Ishikawa (cell line): ENCODE data around the gene UNC80.

Experiments
- CEBPB ChIP-seq: IDR thresholded peaks from 2 replicates; pipeline ENCODE4 v1.6.1; 2012
- CREB1 ChIP-seq: IDR thresholded peaks from 2 replicates; pipeline ENCODE4 v1.6.1; 2012; ENCODE audit warnings: low read depth
- EGR1 ChIP-seq: IDR thresholded peaks from 2 replicates; pipeline ENCODE4 v1.6.1; 2012
- EP300 ChIP-seq: IDR thresholded peaks from 2 replicates; pipeline ENCODE4 v1.6.1; 2012; ENCODE audit warnings: borderline replicate concordance
- FOXM1 ChIP-seq: IDR thresholded peaks from 2 replicates; pipeline ENCODE4 v1.6.1; 2012; ENCODE audit warnings: low read depth, borderline replicate concordance
- NFIC ChIP-seq: IDR thresholded peaks from 2 replicates; pipeline ENCODE4 v1.6.1; 2012
- RAD21 ChIP-seq: IDR thresholded peaks from 2 replicates; pipeline ENCODE4 v1.6.1; 2012; ENCODE audit warnings: low read depth
- TAF1 ChIP-seq: IDR thresholded peaks from 2 replicates; pipeline ENCODE4 v1.6.1; 2012; ENCODE audit warnings: low read depth, mild to moderate bottlenecking
- TCF12 ChIP-seq: IDR thresholded peaks from 2 replicates; pipeline ENCODE4 v1.6.1; 2012; ENCODE audit warnings: low read depth
- TEAD4 ChIP-seq: IDR thresholded peaks from 2 replicates; pipeline ENCODE4 v1.6.1; 2012
- YY1 ChIP-seq: IDR thresholded peaks from 2 replicates; pipeline ENCODE4 v1.6.1; 2012; ENCODE audit warnings: low read depth
- ZBTB7A ChIP-seq: IDR thresholded peaks from 2 replicates; pipeline ENCODE4 v1.6.1; 2012; ENCODE audit warnings: low read depth
- TF ChIP-seq, protein P1 (sequence below): IDR thresholded peaks from 2 replicates; pipeline ENCODE4 v1.6.1; 2012
- TF ChIP-seq, protein P2 (sequence below): IDR thresholded peaks from 2 replicates; pipeline ENCODE4 v1.6.1; 2012; ENCODE audit warnings: low read depth, mild to moderate bottlenecking
- TF ChIP-seq, protein P3 (sequence below): IDR thresholded peaks from 2 replicates; pipeline ENCODE4 v1.6.1; 2012

The UNC80 gene

DNA sequence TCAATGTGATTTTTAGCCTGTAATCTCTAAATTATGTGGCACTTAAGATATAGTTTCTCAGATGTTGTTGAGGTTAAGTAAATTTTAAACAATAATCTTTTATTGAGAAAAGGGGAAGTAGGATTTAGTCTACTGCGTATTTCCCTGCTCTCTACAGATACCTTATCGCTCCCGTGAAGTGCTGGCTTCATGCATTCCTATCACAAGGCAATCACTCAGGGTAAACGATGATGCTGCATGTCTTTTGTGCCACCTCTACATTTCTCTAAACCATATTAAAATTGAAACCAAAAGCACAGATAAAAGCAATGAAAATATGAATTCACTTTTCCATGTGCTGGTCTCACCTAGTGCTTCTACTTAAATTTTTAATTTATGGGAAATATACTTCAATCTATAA lies 216.4 kb downstream of the UNC80 start:
- no peak for TF ChIP-seq YY1
- no peak for TF ChIP-seq EP300
- TF ChIP-seq, protein P1, sequence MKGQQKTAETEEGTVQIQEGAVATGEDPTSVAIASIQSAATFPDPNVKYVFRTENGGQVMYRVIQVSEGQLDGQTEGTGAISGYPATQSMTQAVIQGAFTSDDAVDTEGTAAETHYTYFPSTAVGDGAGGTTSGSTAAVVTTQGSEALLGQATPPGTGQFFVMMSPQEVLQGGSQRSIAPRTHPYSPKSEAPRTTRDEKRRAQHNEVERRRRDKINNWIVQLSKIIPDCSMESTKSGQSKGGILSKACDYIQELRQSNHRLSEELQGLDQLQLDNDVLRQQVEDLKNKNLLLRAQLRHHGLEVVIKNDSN: no peak
- no peak for TF ChIP-seq RAD21

DNA sequence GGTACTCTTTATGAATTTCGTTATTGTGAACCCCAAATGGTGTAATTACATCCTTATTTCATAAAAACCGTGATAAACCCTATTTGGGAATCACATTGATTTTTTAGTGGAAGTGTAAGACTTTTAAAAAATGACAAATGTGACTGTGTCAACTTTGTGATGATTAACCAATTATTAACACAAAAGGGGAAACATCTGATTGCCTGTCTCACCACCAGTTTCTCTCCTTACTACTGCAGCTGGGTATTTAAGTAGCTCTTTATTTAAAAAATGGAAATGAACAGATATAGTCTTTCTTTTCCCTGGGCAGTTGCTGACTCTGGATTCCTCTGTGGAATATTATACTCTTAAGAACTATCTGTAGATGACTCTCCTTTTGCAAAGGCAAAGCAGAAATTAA lies 219.2 kb downstream of the UNC80 start:
- TF ChIP-seq CREB1 (no peak), NFIC (no peak), EGR1 (no peak), TEAD4 (no peak), RAD21 (no peak), YY1 (no peak), CEBPB (no peak), FOXM1 (no peak), ZBTB7A (no peak), TCF12 (no peak), EP300 (no peak)
- TF ChIP-seq, protein P2, sequence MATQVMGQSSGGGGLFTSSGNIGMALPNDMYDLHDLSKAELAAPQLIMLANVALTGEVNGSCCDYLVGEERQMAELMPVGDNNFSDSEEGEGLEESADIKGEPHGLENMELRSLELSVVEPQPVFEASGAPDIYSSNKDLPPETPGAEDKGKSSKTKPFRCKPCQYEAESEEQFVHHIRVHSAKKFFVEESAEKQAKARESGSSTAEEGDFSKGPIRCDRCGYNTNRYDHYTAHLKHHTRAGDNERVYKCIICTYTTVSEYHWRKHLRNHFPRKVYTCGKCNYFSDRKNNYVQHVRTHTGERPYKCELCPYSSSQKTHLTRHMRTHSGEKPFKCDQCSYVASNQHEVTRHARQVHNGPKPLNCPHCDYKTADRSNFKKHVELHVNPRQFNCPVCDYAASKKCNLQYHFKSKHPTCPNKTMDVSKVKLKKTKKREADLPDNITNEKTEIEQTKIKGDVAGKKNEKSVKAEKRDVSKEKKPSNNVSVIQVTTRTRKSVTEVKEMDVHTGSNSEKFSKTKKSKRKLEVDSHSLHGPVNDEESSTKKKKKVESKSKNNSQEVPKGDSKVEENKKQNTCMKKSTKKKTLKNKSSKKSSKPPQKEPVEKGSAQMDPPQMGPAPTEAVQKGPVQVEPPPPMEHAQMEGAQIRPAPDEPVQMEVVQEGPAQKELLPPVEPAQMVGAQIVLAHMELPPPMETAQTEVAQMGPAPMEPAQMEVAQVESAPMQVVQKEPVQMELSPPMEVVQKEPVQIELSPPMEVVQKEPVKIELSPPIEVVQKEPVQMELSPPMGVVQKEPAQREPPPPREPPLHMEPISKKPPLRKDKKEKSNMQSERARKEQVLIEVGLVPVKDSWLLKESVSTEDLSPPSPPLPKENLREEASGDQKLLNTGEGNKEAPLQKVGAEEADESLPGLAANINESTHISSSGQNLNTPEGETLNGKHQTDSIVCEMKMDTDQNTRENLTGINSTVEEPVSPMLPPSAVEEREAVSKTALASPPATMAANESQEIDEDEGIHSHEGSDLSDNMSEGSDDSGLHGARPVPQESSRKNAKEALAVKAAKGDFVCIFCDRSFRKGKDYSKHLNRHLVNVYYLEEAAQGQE: no peak
- TF ChIP-seq, protein P1: no peak
- TF ChIP-seq, protein P3, sequence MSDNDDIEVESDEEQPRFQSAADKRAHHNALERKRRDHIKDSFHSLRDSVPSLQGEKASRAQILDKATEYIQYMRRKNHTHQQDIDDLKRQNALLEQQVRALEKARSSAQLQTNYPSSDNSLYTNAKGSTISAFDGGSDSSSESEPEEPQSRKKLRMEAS: no peak

DNA sequence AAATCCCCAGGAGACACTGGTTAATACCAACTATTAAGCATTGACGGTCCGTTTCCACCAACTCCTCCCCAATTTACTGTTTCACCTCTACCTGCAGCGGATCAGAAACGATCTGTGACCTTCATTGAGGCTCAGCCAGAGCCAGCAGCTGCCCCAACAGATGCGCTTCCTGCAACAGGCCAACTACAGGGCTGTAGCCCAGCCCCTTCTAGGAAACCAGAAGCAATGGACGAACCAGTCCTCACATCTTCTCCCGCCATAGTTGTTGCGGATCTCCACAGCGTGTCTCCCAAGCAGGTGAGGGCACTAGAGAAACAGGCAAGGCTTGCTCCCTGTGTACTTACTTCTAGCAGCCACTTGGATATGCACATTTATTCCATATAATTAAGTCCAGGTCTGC lies 222.3 kb downstream of the UNC80 start:
- TF ChIP-seq CEBPB (no peak), FOXM1 (no peak), EGR1 (no peak), TAF1 (no peak), TCF12 (no peak), EP300 (no peak)
- TF ChIP-seq, protein P3: no peak
- TF ChIP-seq, protein P2: no peak

DNA sequence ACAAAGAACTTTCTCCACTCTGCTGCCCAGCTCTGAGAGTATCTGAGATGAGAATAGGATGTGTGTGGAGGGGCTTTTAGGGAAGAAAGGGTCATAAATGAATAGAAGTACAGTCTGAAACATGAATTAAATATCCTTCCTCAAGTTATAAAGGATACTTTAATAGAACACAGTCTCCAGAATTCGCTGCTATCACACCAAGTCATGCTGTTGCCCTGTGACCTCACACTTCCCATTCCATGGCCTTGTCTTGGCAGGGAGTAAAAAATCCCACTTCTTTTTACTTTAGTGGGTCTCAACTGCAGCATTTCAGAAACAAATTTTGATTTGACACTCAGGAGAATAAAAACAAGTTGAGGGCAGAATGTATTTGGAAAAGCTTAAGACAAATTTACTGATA lies 227.0 kb downstream of the UNC80 start:
- TF ChIP-seq, protein P3: no peak
- TF ChIP-seq EP300: no peak
- no peak for TF ChIP-seq EGR1
- TF ChIP-seq RAD21: no peak
- no peak for TF ChIP-seq YY1
- TF ChIP-seq TAF1: no peak
- TF ChIP-seq CEBPB: no peak
- no peak for TF ChIP-seq NFIC
- TF ChIP-seq, protein P2: no peak
- TF ChIP-seq TEAD4: no peak
- TF ChIP-seq FOXM1: no peak
- TF ChIP-seq CREB1: no peak
- TF ChIP-seq ZBTB7A: no peak
- TF ChIP-seq, protein P1: no peak
- TF ChIP-seq TCF12: no peak
